Thyroid gland (tissue), 4 donors: Measurements from ENCODE around the gene SRPK3.

Source experiments
- CTCF ChIP-seq, 6 experiments: fragments of 200-600 bp in 3 of 6; fragments of 450-650 bp in 3 of 6; sonication (generic) in 3 of 6; IDR thresholded peaks; one replicate each; pipeline ENCODE4 v1.5.1; 2016 to 2019; ENCODE audit warnings: antibody characterized with exemption in 6 of 6, mild to moderate bottlenecking in 2 of 6, inconsistent platforms in 1 of 6, moderate library complexity in 1 of 6
- POLR2A ChIP-seq, 2 donors: fragments of 450-650 bp; IDR thresholded peaks; one replicate each; pipeline ENCODE4 v1.6.1; 2017; ENCODE audit warnings: antibody characterized with exemption in 2 of 2, mild to moderate bottlenecking in 2 of 2, moderate library complexity in 1 of 2

GRCh38 chrX:153780678-153781427, at the start of gene SRPK3:
- TF ChIP-seq CTCF (IDR thresholded peaks at IDR 0.05) (no peak), POLR2A (IDR thresholded peaks at IDR 0.05) (no peak)
